ENCODE measurements around the gene KDM5B.
A peak's percentile ranks its signal among the peaks of the same experiment; 100 is the strongest.
"Not testable (repeated sequence)": the region's sequence is repeated elsewhere in the genome, so short reads cannot be mapped to it uniquely, and the experiment has no call there.

KDM5B gene

DNA sequence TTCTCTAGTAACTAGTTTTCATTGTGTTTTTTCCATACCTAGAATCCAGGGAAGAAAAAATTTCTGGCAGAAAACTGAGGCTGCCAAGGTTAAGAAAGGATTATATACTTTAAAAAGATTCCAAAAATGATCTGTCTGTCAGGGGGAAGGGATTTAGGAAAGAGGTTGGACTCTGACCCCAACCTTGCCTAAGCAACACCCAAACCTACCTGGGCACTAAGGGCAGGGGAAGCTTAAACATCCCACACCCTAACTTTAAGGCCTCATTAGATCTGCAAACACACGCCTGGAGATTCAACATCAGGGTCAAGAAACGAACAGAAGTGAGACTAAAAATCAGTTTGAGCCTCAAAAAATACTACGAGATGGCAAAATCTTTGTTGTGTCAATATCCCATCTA lies 19.4 kb downstream of the KDM5B start:
- DNase-seq: no peak

DNA sequence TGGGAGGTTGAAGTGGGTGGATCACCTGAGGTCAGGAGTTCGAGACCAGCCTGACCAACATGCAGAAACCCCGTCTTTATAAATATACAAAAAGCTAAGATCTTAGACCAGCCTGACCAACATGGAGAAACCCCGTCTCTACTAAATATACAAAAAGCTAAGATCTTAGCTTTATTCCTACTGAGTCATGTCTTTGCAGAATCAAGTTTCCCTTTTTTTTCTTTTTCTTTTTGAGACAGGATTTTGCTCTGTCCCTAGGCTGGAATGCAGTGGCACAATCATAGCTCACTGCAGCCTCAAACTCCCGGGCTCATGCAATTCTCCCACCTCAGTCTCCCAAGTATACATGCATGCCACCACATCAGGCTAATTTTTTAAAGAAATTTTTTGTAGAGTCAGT lies 21.4 kb downstream of the KDM5B start:
- no peak for DNase-seq

DNA sequence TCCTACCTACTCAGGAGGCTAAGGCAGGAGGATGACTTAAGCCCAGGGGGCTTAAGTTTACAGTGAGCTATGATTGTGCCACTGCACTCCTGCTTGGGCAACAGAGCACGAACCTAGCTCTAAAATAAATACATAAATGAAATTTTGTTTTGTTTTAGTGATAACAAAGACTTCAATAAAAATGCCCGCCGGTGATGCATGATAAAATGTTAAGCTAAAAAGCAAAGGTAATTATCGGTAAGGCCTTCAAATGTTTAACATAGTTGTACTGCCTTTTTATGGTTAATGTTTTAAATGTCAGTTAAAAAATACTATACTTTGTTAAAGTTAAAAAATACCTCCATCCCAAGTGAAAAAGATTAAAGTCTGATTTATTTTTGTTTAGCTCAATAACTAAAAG lies 27.0 kb downstream of the KDM5B start:
- DNase-seq: no peak

DNA sequence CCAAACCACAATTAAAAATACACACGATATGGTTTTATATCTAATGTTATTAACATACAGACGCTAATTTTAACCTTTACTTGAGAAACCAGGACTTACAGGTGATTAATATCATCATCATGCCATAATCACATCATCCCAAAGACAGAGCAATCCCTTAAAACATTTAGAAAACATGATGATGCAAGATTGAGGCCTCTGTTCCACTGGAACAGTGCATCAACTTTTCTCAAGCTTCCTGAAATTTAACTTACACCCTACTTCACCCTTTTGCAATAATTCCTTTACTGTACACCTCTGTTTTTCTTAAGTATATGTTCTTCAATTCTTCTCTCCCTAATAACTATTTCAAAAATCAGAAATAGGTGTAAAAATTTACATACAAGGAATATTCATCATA lies 38.1 kb downstream of the KDM5B start:
- DNase-seq: no peak

DNA sequence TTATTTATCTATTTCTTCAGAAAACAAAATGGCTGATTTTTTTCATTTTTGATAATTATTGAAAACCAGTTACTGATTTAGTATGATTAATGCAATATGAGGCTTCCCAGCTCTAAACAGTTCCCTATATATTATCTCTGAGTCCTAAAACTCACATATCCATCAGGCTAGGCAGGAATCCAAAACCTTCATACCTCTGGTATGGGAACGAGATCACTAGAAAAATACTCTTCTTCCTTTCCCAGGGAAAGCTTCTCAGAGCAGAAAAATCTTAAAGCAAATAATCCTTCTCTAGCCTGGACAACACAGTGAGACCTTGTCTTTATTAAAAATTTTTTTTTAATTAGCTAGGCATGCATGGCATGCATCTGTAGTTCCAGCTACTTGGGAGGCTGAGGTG lies 42.5 kb downstream of the KDM5B start:
- DNase-seq: no peak

DNA sequence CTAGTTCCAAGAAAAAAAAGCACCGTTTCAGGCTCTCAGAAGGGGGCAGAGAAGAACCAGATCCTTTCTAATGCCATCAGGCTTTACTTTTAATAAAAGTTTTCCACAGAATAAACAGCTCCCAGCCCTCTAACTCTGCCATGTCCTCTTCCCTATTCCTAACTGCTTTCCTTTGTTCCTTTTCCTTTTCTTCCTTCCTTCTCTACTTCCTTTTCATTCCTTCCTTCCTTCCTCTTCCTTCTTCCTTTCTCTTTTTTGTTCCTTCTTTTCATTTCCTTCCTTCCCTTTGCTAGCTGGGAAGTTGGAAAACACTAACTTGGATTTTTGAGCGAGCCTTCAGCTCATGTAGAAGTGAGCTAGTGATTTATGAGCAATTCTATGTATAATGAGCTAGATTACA lies 46.2 kb downstream of the KDM5B start:
- no peak for DNase-seq

DNA sequence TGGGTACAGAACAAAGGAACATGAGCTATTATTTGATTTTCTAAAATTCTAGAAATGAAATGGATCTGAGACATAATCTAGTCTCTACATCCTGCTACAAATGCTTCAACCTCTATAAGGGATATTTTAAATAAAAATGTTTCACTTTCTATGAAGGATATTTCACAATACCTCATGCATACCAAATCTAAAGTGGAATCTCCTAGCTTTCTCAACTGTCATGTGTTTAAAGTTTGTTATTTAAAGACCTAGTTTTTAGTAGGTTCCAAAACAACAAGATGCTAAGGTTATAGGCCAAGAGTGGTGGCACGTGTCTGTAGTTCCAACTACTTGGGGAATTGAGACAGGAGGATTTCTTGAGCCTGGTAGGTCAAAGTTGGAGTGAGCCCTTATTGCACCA lies 47.6 kb downstream of the KDM5B start:
- no peak for DNase-seq

DNA sequence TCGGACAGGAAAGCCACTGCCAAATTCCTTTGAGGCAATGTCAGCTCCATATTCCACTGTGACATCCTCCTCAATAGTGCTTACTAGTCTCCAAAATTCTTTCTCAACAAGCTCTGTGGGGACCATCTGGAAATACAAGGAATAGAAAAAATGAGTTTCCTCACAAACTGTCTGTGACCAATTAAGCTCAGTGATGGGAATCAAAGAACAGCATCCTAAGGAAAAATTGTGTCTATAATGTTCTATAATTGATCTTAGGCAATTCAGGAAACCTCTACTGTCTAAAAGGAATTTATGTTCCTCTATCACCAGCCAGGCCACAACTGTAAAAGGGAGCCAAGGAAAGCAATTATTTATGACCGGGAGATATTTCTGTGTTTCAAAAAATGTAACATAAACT lies 51.8 kb downstream of the KDM5B start:
- DNase-seq: no peak

DNA sequence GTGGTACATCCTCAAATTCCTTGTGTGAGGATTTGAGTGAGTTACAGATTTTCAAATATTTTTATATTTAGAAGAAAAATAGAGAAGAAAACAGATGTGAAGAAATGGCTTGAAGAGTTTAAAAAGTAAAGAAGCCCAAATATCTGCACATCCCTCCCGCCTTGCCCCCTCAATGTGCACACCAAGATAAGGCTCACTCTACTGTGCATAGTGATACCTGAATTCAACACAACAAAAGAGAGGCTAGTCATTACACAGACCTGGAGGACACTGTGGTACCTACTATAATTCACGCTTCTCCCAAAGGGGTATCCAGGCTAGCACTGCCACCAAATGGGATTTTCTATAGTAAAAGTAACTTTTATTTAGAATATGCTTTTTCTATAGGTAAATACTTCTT lies 53.9 kb downstream of the KDM5B start:
- DNase-seq: no peak

DNA sequence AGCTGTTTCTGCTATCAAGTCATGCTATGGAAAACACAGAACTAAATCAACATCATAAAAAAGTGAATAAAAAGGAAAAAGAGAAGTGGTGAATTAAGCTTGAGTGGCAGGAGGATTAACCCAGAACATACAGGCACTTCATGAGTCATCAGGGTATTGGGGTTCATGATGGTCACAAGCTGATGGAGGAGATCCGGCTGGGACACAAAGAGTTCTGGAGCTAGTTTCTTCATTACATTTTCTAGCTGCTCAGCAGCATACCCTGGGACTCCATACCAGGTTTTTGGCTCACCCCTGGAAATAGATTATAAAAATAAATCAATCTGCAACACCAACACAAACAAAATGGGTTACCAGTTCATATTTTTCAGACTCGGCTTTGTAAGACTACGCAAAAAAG lies 55.4 kb downstream of the KDM5B start:
- no peak for DNase-seq

DNA sequence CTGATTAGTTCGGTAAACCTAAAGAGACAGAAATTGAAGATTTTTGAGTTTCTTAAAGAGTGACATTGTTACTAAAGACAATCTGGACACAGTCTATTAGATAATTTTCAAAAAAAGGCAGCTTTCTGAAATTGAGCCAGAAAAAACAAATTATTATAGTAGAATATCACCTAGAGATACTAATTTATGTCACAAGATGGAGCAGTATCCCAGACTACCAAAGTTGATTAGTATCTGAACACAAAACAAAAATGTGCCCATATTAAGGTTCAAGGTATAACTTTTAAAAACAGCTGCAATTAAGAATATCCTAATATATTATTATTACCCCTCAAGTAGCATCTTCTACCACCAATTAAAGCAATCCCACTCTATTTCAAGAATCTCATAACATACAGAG lies 57.5 kb downstream of the KDM5B start:
- DNase-seq: no peak

DNA sequence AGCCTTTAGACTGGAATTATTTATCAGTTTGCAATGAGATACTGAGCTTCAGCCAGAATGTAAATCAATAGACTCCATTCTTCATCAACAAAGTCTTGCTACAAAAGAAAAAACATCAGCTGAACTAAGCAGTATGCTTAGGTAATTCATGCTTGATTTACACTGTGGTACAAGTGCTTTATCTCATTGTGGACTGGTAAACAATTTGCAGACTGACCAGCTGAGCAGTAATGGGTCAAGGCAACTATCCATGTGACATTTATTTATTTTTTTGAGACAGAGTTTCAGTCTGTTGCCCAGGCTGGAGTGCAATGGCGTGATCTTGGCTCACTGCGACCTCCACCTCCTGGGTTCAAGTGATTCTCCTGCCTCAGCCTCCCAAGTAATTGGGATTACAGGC lies 58.2 kb downstream of the KDM5B start:
- DNase-seq: no peak

DNA sequence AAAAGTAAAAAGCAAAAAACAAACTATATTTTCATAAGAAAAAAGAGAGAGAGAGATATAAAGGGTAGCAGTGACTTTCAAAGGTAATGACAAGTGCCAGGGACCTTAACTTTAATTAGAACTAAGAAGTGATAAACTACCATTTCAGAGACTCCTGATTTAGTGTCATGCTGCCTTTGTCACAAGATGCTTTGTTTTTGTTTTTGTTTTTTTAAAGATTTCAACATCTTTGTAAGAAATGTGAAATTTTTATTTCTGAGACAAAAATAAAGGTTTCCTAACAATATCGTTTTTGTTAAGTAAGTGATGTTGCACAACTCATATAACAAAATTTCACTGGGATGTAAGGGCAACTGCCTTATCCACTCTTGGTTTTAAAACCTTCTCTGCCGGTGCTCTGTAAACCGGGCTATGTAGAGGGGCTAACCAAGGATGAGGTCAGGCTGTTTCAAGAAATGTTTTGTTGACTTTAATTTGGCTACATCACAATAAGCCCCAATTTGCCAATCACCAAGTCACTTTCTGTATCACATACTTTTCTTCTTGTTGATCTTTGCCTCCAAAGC lies 62.8 kb downstream of the KDM5B start:
- DNase-seq: no peak

DNA sequence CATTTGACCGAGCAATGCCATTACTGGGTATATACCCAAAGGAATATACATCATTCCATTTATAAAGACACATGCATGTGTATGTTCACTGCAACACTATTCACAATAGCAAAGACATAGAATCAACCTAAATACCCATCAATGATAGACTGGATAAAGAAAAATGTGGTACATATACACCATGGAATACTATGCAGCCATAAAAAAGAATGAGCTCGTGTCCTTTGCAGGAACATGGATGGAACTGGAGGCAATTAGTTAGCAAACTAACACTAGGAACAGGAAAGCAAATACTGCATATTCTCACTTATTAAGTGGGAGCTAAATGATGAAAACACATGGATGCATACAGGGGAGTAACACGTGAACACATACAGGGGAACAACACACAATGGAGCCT lies 63.5 kb downstream of the KDM5B start:
- not testable (repeated sequence) for DNase-seq

DNA sequence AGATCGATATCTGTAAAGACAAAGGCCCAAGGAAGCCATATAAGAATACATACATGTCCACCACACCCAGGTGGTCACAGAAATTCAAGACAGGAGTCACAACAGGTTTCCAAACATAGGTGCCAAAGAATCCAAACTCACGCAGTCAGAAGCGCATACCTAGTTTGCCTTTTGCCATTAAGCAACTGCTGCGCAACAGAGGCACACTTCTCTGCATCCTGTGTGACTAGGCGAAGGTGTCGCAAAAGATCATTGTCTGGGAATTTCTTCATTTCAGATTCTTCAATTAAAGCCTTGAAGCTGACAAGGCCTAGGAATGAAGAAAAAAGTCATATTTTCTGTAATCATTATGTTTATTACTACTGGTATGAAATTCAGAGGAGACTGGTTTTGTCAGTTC lies 65.7 kb downstream of the KDM5B start:
- no peak for DNase-seq

DNA sequence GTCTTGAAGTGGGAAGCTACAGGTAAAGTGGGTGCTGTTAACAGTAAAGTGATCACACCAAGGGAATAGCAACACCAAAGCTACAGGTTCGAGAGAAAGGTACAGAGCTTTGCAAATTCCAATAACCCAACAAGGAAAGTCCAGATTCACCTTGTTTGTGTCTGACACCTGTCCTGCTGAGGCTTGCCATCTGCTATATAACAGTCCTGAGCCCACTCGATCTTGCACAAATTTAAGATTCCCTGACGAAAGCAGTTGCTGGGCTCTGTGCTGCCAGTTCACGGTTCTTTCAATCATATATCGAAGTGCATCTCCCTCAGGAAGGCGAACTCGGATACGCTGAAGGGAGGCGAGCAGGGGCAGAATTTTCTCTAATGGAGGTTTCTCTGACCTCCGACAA lies 75.0 kb downstream of the KDM5B start:
- no peak for DNase-seq

DNA sequence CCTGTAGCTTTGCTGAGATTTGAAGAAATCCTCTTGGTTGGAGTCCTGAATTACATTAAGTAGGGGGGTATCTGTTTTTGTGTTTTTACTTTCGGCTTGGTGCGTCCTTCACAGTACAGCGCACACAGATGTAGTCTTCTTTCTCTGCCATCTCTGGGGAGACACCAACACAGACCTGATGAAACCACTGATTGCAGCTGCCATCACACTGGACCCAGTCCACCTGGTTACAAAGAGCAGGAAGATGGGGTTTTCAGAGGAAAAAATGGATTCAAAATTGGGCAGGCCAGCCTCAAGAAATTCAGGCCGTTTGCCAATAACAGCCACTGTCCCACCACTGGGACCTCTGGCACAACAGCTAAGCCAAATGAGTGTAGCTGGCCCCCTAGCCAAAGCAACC lies 79.3 kb downstream of the KDM5B start:
- no peak for DNase-seq

DNA sequence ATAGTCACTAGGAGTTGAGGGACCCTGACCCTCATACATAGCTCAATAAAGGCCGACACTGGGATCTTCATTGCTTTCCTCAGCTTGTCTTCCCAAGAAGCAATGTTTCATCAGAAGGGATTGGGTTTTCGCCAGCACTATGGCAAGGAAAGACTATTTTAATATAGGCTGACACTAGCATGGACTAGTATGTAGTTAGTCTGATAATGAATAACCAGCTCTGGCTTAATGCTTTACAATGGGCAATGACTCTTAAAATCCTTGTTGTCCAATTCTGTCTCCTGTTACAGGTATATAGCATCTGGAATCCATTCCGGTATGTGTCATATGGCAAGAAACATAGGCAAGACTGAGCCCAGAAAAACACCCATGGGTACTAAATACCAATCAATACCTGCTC lies 82.7 kb downstream of the KDM5B start:
- DNase-seq: no peak

DNA sequence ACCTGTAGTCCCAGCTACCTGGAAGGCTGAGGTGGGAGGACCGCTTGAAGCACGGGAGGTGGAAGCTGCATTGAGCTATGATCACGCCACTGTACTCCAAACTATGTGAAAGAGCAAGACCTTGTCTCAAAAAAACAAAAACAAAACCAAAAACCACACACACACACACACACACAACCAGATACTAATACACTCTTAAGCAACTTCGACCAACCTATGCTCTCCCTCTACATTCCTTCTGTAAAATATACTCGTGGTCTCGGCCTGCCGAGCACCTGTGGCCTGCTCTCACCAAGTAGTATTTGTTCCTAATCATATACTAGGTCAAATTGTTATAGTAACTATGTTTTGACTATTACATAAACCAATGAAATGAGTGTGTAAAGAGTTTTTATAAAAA lies 84.5 kb downstream of the KDM5B start:
- no peak for DNase-seq

DNA sequence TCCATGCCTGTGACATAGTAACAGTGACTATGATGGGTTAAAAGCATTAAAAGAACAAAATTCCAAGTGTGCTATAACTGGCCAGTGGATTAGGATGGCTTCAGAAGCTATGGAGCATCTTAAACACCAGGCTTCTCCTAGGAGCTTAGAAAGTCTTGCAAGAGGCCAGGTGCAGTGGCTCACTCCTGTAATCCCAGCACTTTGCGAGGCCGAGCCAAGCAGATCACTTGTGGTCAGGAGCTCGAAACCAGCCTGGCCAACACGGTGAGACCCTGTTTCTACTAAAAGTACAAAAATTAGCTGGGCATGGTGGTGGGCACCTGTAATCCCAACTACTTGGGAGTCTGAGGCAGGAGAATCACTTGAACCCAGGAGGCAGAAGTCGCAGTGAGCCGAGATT lies 85.2 kb downstream of the KDM5B start:
- DNase-seq: not testable (repeated sequence)

DNA sequence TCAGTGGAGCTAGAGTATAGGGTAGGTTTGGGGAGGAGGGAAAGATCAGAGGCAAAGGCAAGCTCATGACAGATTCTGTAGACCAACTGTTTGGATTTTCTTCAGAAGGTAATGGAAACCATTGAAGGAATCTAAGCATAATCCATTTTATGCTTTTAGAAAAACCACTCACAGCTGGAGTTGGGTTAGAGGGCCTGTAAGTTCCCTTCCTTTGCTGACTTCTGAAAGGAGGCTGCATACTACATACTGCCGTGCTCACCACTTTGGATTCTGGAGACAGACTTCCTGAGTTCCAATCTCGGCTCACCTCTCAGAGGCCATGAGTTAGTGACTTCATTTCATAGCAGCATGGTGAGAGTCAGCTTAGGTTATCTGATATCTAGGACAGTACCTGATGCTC lies 91.6 kb downstream of the KDM5B start:
- DNase-seq: no peak

DNA sequence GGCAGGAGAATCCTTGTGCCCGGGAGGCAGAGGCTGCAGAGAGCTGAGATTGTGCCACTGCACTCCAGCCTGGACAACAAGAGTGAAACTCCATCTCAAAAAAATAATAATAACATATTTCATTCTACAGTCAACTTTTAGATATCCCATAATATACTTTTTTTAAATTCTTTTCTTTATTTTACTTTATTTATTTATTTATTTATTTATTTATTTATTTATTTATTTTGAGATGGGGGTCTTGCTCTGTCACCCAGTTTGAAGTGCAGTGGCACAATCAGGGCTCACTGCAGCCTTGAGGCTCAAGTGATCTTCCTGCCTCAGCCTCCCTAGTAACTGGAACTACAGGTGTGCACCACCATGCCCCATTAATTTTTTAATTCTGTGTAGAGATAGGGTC lies 94.0 kb downstream of the KDM5B start:
- DNase-seq: not testable (repeated sequence)

DNA sequence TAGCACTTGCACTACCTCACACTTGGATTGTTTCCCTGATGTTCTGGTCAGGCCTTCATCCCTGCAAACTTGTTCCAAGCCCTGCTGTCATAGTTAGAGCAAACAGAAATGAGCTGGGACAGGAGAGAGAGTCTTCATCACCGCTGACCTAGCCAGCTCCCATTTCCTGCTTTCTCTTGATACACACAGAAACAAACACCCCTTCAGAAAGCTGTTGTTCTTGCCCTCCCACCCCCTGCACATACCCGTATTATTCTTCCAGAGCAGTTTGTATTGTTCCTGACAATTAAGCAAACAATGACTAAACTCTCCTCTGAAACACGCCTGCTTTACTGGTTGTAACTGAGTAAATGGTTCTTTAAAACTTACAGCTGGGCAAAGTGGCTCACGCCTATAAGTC lies 95.1 kb downstream of the KDM5B start:
- DNase-seq: peak in 1 of 2 experiments; percentile 11

DNA sequence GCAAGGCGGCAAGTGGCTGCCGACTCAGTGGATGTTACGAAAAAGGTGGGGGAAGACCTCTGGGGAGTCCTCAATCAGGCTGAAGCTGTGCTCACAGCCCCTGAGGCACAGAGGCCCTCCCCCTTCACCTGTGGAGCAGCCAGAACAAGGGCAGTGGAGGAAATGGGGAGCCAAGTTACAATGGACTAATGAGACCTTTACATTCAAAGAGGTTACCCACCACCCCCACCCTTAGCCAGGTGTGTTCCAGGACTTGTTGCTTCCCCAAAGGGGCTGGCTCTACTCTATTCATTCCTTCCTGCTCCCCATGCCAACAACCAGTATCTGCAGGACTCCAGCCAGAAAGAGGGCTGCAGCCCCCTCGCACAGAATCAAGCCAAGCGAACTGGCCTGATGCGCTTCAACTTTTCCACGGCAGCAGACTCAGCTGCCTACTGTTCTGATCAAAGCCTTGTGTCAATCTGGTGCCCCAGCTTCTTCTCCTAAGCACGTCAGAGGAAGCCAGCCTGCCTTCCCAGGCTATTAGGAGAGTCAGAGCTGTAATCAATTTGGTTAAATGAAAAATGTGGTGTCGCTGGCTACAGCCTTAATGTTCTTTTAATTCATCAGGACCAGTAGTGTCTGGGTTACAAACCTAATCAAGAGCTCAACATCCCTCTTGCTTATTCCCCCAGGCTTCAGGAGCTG lies 96.1 kb downstream of the KDM5B start:
- DNase-seq: no peak
